Ureter (tissue), 1 donor: ENCODE results near the gene DBH. TPM values are rescaled to one million over a fixed set of nuclear protein-coding genes. Genes with fewer than 3 reads are reported as not detected.
"Not testable (repeated sequence)": the region's sequence is repeated elsewhere in the genome, so short reads cannot be mapped to it uniquely, and the experiment has no call there.

Source experiments
- DNase-seq: peaks from one replicate; pipeline ENCODE4 v3.0.0-alpha.2; 2020; ENCODE audit warnings: low spot score
- total RNA-seq: library from RNA; stranded (reverse); gene quantifications from one replicate; pipeline ENCODE4 v1.2.4, GENCODE V29; 2023
- donor health status: DM: yes; HTN: yes; CAD: no.

The DBH gene
- total RNA-seq, 1 donor from 2014 or later, result not detected

DNA sequence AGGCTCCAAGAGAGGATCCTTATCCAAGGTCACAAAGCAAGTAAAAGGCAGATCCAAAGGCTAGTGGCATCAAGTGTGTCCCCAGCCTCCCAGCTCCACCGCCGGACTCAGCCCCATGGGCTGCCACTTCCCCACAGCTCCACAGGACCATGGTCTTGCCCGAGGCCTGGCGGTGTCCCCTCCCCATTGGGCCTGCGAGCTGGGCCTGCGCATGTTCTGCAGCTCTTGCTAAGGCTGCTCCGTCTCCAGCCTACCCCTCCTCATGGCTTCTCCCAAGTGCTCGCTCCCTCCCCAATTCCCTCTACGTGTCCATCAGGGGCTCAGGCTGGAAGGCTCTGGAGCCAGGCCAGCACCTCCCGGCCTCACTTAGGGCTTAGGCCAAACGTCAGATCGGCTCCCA is 29.4 kb downstream of the DBH start:
- no peak for DNase-seq

DNA sequence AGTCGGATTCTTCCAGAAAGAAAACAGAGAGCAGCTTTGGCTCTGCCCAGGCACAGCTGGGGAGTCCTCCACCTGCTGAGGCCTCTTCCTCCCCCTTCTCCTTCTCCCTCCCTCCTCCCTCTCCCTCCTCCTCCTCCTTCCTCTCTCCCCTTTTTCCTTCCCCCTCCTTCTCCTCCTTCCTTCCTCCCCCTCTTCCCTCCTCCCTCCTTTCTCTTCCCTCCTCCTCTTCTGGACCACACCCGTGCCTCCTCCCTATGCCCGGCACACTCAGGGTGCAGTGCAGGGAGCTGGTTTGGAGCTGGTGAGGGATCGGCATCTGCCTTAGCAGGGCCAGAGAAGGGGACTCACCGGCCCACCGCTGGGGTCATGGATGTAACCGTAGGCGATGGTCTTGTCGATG is 30.2 kb downstream of the DBH start:
- DNase-seq, result no peak

DNA sequence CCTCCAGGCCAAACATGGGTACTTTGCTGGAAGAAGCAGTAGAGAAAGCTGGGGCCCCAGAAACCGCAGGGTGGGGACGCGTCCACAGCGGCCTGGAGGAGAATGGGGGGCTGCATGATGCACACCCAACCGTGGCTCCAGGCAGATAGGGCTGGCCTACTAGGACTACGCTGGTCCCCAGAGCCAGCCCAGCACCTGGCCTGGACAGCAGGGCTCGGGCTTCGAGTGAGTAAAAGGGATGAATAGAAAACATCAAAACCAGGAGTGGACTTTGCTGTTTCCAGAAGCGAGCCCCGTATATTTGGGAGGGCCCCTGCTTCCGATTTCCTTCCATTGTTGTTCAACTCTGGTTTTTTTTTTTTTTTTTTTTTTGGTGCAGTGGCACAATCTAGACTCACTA is 30.7 kb downstream of the DBH start:
- DNase-seq, result no peak

DNA sequence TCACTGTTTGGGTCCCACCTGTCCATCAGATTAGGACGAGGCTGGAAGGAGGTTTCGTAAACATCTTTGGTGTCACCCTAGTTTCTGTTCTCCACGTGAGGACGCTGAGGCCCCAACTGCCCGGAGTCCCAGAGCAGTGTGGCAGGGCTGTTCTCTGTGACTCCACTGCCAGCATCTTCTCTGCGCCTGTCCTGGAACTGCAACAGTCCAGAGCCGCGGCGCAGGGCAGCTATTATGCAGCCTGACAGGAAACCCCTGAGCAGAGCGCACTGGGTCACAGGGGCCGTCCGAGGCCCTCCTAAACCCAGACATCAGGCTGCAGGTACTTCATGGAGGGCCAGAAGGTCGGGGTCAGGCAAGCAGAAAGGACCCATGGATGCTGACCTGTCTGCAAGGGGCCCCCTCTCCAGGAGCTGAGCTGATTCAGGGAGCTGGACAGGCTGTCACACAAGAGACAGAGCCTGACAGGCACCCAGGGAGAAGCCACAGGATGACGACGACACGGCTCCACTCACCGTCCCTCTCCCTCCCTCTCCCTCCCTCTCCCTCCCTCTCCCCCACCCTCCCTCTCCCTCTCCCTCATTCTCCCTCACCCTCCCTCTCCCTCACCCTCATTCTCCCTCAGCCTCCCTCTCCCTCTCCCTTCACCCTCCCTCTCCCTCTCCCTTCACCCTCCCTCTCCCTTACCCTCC is 31.7 kb downstream of the DBH start:
- no peak for DNase-seq

DNA sequence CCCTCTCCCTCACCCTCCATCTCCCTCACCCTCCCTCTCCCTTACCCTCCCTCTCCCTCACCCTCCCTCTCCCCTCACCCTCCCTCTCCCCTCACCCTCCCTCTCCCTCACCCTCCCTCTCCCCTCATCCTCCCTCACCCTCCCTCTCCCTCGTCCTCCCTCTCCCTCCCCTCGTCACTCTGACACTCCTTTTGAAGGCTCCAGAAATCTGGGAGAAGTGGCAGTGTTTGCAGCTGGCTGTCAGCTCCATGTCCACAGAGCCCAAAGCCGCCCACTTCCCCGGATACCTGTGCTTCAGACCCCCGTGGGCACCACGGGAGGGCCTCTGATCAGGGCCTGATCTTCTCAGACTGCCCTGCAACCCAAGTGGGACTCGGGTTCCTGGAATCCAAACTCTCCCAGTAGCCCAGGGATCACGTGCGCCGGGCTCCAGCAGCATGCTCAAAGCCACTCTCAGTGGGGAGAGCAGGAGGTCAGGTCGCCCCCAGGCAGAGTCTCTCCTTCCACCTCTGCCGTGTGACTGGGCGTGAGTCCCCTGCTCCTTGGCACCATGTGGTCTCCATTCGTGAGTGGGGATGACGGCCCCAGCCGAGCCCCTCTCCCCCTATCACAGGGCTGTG is 33.1 kb downstream of the DBH start:
- no peak for DNase-seq

DNA sequence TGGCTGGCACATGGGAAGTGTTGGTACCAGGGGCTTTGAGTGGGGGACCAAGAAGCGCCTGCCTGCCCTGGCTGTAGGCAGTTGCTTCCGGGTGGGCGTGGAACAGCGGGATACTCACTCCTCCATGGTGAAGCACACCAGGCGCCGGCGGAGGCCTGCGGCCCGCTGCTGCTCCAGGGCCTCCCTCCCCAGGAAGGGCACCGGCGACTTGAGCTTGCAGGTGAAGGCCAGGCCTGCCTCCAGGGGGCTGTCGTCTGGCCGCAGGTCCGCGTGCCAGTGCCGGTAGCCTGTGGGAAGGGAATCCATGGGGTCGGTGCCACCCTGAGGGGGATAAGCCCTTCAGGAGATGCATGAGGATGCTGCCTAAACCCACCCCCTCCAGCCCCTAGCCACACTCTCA is 34.3 kb downstream of the DBH start:
- no peak for DNase-seq

DNA sequence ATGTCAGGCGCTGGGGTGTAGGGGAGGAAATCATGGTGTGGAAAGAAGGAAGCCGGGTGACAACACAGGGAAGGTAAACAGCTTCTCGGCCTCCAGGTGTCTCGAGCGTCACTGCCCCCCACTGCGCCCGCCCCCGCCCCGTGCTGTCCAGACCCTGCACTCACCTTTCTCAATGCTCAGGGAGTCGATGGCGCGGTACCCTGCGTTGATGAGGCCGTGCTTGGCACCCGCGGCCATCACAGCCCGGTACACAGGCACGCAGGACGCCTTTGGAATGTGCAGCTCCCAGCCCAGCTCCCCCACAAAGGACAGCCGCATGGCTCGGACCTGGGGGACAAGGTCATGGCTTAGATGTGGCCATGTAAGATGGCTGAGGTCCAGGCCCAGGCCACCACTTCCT is 35.2 kb downstream of the DBH start:
- DNase-seq, result no peak

DNA sequence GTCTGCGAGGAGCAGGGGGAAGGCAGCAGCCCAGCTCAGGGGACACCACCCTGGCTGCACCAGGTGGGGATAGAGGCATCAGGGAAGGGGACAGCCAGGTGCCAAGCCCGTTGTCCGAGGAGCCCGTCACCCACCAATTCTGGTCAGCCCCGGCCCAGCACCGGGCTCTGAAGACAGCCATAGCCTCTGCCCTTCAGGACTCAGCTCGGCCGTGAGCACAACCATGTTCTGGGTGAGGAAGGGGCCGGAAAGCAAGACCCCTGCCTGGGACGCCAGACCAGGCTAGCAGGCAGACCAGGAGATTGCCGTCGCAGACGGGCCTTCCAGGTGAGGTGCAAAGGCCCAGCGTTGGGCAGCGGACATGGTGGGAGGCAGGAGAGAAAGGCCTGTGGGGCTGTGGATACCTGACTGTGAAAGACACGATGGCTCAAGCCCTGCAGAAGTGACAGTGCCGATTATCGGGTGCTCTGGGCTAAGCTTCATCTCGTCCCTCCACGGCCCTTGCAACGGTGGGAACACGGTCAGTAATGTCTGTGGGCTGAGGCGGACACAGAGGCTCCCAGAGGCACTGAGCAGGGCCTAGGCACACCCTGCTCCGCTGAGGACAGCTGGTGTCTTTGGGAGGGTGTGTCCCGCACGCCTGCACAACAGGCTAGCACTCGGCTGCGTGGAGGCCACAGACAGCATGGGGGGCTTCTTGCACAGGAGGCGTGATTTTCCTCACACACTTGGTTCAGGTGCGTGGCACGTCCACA is 36.5 kb downstream of the DBH start:
- DNase-seq, result no peak

DNA sequence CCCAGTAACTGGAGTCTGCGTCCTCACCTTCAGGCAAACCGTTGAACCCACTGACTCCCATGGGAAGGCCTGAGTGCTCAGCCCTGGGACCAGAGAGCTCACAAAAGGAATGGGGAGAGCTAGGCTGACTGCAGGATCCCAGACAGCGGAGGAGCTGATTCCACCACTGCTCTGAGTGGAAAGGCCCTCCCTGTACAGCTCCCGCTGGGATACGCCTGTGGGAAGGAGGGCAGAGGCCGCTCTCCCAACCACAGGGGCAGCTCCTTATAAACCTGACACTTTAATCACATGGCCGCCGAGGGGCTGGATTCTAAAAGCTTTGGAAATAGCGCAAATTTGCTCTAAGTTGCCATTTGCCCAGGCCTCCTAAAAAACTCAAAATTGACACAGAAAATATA is 37.1 kb downstream of the DBH start:
- no peak for DNase-seq

DNA sequence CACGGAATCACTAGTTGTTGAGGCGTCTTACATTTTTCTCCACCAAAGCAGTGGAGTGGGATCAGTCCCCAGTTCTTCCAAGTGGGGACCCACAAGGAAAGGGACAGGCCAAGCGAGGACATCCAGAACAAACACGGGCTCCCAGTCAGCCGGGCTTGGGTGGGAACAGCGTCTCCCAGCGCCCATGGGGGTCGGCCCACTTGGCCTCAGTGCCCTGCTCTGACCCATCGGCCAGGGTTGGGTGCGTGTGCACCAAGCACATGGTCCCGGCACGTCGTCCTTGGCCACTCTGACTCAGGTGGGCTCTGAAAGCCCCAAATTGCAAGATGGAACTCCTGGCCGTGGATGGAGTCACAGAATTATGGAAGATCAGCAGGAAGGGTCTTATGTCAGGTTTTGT is 37.9 kb downstream of the DBH start:
- DNase-seq, result no peak

DNA sequence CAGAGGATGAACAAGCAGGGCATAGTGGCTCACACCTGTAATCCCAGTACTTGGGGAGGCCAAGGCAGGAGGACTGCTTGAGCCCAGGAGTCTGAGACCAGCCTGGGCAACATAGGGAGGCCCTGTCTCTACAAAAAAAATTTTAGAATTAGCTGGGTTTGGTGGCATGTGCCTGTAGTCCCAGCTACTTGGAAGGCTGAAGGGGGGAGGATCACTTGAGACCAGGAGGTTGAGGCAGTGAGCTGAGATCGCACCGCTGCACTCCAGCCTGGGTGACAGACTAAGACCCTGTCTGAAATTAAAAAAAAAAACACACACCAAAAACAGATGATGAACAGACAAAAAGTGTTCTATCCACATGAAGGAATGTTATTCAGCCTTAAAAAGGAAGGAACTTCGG is 39.6 kb downstream of the DBH start:
- DNase-seq, result not testable (repeated sequence)

DNA sequence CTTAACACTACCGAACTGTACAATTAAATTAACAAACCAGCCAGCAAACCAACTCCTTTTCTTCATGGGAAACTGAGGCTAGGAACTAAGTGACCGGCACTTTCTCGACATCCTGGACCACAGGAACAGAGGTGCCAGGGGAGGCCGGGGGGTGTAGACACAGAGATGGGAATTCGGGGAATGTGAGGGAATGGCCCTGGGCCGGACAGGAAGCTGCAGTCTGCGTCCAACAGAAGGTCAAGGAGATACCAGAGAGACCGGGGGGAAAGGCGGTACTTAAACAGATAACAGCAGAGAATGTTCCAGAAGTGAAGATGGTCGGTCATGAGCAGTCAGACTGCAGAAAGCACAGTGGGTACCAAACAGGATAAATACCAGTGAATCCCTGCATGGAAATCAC is 40.3 kb downstream of the DBH start:
- DNase-seq, result no peak

DNA sequence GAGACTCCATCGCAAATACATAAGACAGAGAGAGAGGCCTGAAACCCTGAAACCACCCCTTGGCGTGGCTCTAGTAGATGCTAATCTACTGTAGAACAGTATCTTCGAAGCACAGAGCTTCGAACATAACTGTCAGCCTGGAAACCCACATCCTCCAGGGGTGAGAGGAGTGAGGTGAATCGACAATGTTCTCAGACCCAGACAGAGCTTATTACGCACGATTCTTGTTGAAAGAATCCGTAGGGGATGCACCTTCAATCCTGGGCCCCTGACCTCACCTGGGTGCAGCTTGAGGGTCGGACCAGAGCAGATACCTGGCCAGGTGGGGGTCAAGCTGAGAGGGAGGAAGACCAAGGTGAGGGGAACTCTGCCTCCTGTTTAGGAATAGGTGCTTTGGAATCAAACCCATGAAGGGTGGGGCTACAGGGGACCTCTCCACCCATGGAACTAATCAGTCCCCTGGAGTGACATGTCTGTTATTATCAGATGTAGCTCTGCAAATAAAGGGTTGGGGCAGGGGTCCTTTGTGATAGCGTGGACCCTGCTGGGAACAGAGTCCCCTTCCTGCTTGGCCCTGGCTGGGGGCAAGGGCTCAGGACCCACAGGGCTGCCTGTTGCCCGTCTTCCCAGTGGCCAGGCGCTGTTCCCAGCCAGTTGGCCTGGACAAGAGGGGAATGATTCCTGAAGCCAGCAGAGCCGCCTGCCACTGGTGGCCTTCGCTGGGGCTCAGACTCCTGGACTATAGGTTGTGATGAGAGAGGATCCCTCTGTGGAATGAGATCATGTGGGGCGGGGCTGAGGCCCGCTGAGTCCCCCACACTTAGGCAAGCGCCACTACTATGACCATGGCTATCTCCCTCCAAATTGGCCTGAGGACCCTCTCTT is 41.2 kb downstream of the DBH start:
- DNase-seq, result no peak

DNA sequence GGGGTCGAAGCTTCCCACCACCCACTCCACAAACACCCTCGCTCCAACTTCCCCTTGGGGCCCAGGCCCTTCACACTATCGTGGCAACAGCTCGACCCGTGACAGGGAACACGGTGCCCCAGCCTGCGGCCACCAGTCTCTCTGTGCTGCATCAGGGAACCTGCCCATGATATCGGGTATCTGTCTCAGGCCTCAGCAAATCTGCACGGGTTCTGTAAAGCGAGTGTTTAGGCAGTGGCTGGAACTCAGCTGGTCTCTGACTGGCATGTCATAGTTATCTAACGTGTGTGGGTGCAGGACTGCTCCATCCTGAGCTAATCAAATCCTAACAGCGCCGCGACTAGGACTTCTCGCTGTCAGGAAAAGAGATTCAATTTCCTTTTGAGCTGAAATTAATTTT is 42.9 kb downstream of the DBH start:
- no peak for DNase-seq

DNA sequence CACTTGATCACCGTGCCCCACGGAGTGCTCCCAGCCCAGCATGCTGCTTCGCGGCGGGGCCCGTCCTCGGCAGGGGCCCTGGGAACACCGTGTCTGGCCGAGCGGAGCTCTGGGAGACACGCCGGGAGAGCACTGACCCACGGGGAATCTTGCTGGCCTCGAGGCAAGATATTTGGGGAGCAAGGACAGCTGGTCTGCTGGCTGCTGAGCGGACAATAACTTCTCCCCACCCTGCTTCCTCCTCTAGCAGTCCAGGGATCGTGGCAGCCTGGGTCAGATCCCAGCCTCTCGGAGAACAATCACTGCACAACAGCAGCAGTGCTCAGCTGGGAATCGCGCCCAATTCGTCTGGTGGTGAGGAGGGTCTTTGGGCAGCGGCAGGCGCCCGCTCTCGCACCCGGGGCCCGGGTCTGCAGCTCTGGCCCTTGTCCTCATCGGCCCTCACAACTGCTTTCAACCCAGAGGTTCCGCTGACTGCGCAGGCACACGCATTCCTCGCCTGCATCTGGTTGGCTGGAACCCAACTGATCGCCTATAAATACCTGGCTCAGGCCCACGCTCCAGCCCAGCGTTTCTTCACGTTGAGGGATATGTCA is 43.4 kb downstream of the DBH start:
- DNase-seq, result no peak

DNA sequence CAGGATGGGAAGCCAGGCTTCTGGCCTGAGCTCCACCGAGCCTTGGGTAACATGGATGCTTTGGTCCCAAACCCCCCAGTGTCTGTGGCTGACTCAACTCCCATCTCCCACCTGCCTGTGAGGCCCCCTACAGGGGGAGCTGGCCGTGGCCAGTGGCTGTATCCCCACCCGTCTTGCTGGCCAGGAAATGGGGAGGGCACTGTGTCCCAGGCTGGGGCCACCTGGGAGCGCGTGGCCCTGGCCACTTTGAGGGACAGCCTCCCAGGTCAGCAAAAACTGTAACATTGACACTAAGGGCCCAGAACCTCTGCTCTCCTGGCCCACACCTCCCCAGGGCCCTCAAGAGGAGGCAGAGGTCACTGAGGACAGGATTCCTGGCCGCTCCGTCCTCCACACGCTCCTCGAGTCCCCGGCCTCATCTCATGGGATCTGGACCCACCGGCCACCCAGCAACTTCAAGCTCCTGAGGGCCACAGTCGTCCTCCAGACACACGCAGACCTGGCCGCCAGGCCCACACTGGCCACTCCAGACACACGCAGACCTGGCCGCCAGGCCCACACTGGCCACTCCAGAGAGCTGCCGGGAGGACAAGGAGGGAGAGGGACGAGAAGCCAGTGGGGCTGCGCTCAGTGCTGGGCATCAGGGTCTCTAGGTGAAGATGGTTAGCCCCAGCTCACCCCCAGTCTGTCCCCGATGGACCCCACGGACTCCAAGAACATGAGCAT is 44.2 kb downstream of the DBH start:
- DNase-seq, result no peak

DNA sequence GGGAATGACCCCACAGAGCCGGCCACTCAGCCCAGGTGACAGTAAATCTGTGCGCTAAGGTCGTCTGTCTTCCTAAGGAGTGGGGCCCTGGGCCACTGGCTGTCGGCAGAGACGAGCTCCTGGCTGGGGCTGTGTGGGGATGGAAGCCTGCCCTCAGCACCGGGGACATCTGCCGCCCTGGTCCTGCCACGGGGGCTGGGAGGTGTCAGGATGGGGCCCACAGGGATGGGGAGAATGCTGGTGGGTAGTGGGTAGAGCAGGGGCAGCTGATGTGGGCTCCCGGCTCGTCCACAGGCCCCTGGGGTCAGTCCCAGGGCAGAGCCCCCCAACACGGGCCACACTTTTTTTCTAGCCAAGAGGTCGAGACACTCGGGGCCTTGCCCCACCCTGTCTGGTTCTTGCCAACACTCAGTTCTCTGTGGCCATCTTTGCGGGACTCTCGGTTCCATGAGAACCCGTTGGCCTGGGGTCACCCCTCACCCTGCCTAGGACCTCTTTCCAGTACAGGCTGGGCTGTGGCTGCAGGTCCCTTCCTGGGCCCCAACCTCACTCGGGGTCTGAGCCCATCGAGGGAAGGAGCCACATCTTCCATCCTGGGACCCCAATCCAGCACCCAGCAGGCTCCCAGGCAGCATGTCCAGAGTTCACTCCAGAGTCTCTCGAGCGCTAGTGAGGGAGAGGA is 45.0 kb downstream of the DBH start:
- DNase-seq, result no peak

DNA sequence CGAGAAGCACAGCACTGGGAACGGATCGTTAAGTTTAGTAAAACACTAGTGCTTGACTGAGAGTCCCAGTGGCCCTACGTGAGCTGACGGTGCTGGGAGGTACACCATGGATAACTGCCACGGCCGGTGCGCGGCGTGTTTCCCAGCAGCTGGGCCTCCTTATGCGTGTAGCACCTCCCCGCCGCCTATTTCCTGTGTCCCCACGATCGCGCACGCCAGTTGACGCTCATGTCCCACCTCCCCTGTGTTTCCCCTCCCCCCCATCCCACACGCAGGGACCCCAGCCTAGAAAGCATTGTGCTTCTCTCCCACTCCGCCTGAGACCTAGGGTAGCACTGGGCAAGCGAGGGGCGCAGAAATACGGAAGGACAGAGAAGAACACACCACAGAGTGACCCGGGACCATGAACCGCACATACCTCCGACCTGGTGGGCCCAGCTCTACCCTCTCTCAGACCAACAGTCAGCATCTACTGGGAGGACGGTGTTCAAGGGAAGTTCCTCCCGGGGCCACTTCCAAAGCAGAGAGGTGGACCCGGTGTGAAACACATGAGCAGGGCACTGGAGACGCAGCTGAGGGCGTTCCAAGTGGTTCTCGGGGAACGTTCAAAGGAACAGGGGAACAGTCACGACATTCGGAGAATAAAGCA is 45.6 kb downstream of the DBH start:
- DNase-seq, result no peak

DNA sequence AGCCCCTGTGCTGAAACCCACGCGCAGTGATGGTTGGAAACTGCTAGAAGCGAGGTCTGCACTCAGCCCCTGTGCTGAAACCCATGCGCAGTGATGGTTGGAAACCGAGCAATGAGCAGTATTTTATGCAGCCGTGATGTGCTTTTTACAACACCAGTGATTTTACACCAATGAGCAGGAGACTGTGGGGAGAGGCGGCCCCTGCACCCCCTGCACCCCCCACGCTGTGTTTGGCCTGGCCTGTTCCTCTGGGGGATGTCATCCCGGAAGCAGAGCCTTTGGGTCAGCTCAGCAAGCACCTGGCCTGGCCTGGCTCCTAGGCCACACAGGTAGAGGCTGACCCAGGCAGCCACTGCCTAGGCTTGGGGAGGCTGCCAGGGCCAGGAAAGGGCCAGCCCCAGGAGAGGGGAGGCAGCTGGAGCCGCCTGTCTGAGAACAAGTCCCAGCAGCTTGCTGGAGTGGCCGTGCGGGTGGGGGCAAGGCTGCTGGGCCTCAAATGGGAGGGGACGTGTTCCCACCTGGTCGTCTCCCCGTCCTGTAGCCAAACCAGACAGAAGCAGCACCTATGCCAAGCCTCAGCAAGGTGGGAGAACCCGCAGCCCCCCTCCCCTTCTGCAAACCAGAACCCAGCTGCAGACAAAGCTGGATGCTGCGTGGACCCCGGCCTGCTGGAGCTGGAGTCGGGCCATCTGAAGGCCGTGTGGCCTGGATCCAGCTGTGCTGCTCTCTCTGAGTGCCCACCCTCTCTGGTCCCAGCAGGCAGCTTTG is 46.8 kb downstream of the DBH start:
- no peak for DNase-seq
